ENCODE results near the gene RTN4RL1. TPM values are rescaled to one million over a fixed set of nuclear protein-coding genes. Genes with fewer than 3 reads are reported as not detected.
A peak's percentile ranks its signal among the peaks of the same experiment; 100 is the strongest.

The RTN4RL1 gene
- total and polyA plus RNA-seq, 9 of the 15 experiments (the other 6 are each of a cell fraction or from before 2014, with no cell fraction given) = 0.04 to 0.06 (median 0.04) TPM; not detected in 5

DNA sequence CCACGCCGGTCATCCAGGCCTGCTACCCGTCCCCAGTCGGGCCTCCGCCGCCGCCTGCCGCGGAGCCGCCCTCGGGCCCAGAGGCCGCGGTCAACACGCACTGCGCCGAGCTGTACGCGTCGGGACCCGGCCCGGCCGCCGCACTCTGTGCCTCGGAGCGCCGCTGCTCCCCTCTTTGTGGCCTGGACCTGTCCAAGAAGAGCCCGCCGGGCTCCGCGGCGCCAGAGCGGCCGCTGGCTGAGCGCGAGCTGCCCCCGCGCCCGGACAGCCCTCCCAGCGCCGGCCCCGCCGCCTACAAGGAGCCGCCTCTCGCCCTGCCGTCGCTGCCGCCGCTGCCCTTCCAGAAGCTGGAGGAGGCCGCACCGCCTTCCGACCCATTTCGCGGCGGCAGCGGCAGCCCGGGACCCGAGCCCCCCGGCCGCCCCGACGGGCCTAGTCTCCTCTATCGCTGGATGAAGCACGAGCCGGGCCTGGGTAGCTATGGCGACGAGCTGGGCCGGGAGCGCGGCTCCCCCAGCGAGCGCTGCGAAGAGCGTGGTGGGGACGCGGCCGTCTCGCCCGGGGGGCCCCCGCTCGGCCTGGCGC is 32.1 kb upstream of the RTN4RL1 start (continued):
- TF ChIP-seq ZNF274 (IDR thresholded peaks at IDR 0.05; ENCODE audit: borderline replicate concordance, low read depth, low read length) (no peak), ZBTB7A (IDR thresholded peaks at IDR 0.05; ENCODE audit: borderline replicate concordance, control insufficient read depth, low read depth, low read length) (no peak), CHCHD3 (CRISPR knock-in tag; IDR thresholded peaks at IDR 0.05) (no peak), KLF1 (tag; IDR thresholded peaks at IDR 0.05) (no peak), KDM2B (CRISPR knock-in tag; IDR thresholded peaks at IDR 0.05) (no peak)

DNA sequence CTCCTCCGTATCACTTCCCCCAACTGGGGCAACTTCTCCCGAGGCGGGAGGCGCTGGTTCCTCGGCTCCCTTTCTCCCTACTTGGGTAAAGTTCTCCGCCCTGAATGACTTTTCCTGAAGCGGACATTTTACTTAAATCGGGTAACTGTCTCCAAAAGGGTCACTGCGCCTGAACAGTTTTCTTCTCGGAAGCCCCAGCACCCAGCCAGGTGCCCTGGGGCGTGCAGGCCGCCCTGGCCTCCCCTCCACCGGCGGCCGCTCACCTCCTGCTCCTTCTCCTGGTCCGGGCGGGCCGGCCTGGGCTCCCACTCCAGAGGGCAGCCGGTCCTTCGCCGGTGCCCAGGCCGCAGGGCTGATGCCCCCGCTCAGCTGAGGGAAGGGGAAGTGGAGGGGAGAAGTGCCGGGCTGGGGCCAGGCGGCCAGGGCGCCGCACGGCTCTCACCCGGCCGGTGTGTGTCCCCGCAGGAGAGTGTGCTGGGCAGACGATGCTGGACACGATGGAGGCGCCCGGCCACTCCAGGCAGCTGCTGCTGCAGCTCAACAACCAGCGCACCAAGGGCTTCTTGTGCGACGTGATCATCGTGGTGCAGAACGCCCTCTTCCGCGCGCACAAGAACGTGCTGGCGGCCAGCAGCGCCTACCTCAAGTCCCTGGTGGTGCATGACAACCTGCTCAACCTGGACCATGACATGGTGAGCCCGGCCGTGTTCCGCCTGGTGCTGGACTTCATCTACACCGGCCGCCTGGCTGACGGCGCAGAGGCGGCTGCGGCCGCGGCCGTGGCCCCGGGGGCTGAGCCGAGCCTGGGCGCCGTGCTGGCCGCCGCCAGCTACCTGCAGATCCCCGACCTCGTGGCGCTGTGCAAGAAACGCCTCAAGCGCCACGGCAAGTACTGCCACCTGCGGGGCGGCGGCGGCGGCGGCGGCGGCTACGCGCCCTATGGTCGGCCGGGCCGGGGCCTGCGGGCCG is 31.4 kb upstream of the RTN4RL1 start:
- in situ Hi-C loops (cut with MboI) = no loop called here
- CTCF ChIA-PET (ENCODE audit: low intra/inter-chr PET ratio) = no interaction called here
- no peak overlapping the region for H3K9ac ChIP-seq (ENCODE audit: insufficient read depth in 1 of 2, low read depth in 2 of 2, low read length in 2 of 2)

More for the DNA sequence above, 31.4 kb upstream of the RTN4RL1 start:
- FAIRE-seq (no peak), DNase-seq (ENCODE audit: extremely low read depth in 1 of 4, low spot score in 3 of 4) (no peak), ATAC-seq (no peak)
- H3K27me3 ChIP-seq (ENCODE audit: control insufficient read depth in 2 of 2, insufficient read depth in 2 of 2, low read length in 2 of 2) = no peaks in the 10 kb centered on the region
- no peaks in the 10 kb centered on the region for H3K9me1 ChIP-seq (ENCODE audit: control insufficient read depth, insufficient read depth, low read length)
- no peak overlapping the region for H3K27ac ChIP-seq (ENCODE audit: extremely low read depth, low read depth, low read length)
- no peaks in the 10 kb centered on the region for H4K20me1 ChIP-seq (replicated peaks; ENCODE audit: control insufficient read depth, insufficient read depth, low read length)
- TF ChIP-seq, protein P1, sequence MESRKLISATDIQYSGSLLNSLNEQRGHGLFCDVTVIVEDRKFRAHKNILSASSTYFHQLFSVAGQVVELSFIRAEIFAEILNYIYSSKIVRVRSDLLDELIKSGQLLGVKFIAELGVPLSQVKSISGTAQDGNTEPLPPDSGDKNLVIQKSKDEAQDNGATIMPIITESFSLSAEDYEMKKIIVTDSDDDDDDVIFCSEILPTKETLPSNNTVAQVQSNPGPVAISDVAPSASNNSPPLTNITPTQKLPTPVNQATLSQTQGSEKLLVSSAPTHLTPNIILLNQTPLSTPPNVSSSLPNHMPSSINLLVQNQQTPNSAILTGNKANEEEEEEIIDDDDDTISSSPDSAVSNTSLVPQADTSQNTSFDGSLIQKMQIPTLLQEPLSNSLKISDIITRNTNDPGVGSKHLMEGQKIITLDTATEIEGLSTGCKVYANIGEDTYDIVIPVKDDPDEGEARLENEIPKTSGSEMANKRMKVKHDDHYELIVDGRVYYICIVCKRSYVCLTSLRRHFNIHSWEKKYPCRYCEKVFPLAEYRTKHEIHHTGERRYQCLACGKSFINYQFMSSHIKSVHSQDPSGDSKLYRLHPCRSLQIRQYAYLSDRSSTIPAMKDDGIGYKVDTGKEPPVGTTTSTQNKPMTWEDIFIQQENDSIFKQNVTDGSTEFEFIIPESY (CRISPR knock-in tag; IDR thresholded peaks at IDR 0.05) = 0 out of 2 replicates have a peak, but pooled peaks have one; percentile 46
- TF ChIP-seq POLR2G (IDR thresholded peaks at IDR 0.05; ENCODE audit: low read depth, low read length) = 0 out of 2 replicates have a peak, but pooled peaks have one; percentile 33
- TF ChIP-seq NELFE (IDR thresholded peaks at IDR 0.05; ENCODE audit: insufficient read depth, insufficient read length) = no peak
- WGBS (ENCODE audit: insufficient coverage, low coverage, missing lambda C conversion rate) = 93% methylated on average over 22 of the region's 85 CpGs
- no TSS peak for BruUV-seq (replicated peaks)
- no peak overlapping the region for H2AFZ ChIP-seq (ENCODE audit: low read depth, low read length)
- no peaks in the 10 kb centered on the region for H3K36me3 ChIP-seq (ENCODE audit: control insufficient read depth, insufficient read depth, low read length)
- peaks cover 0 to 47% of the 10 kb centered on the region in 2 experiments; a peak in 2 of 5 replicates for H3K4me1 ChIP-seq (replicated peaks in 1 of 2; ENCODE audit: control insufficient read depth in 2 of 2, insufficient read depth in 2 of 2, low read length in 2 of 2)
- H3K4me2 ChIP-seq (ENCODE audit: insufficient read depth, low read length) = no peak overlapping the region
- no peak overlapping the region for H3K4me3 ChIP-seq
- no peaks in the 10 kb centered on the region for H3K79me2 ChIP-seq (ENCODE audit: control insufficient read depth, insufficient read depth, low read length)
- POLR2A ChIA-PET = interaction anchor here (0.5 kb wide), 1 partner anchor 167 kb away, joined by 3 read pairs; no protein-coding TSS in a partner anchor
- no peaks in the 10 kb centered on the region for H3K9me3 ChIP-seq (replicated peaks; ENCODE audit: control insufficient read depth, insufficient read depth, low read depth, low read length)
- intact Hi-C loops (cut with micrococcal nuclease) = loop anchor here (10.0 kb wide), 1 partner anchor 118 kb away; no protein-coding TSS in a partner anchor
